HS-5 (cell line): Measurements from ENCODE around the gene MLLT3.
"Not testable (repeated sequence)": the region's sequence is repeated elsewhere in the genome, so short reads cannot be mapped to it uniquely, and the experiment has no call there.

Experiments used
- DNase-seq: peaks from one replicate; pipeline ENCODE4 v3.0.0-alpha.2; 2012; ENCODE audit warnings: low read depth

Gene MLLT3

GRCh38 chr9:20622330-20623020 lies at the start of gene MLLT3:
TSS of gene MLLT3 (minus strand) at chr9:20622499.
- DNase-seq: peak; percentile 84

- no peak for DNase-seq
These were observed 49.3 kb upstream of the MLLT3 start for GRCh38 chr9:20671635-20672034.

- DNase-seq: no peak
These were observed 48.1 kb upstream of the MLLT3 start for GRCh38 chr9:20670395-20670794.

- no peak for DNase-seq
These were observed 42.2 kb upstream of the MLLT3 start for GRCh38 chr9:20664501-20664900.

- DNase-seq: no peak
These were observed 40.8 kb upstream of the MLLT3 start for GRCh38 chr9:20663133-20663532.

- DNase-seq: no peak
These were observed 39.9 kb upstream of the MLLT3 start for GRCh38 chr9:20662156-20662555.

- DNase-seq: no peak
These were observed 37.2 kb upstream of the MLLT3 start for GRCh38 chr9:20659474-20659967.

GRCh38 chr9:20658677-20659473 lies 36.6 kb upstream of the MLLT3 start:
- no peak for DNase-seq

- DNase-seq: not testable (repeated sequence)
These were observed 36.0 kb upstream of the MLLT3 start for GRCh38 chr9:20658246-20658667.

GRCh38 chr9:20651939-20652338 lies 29.6 kb upstream of the MLLT3 start:
- DNase-seq: no peak

GRCh38 chr9:20650750-20651299 lies 28.5 kb upstream of the MLLT3 start:
- no peak for DNase-seq

GRCh38 chr9:20650313-20650712 lies 28.0 kb upstream of the MLLT3 start:
- no peak for DNase-seq

GRCh38 chr9:20649381-20649780 lies 27.1 kb upstream of the MLLT3 start:
- DNase-seq: no peak

GRCh38 chr9:20646656-20647055 lies 24.4 kb upstream of the MLLT3 start:
- no peak for DNase-seq

- DNase-seq: no peak
These were observed 21.4 kb upstream of the MLLT3 start for GRCh38 chr9:20643660-20644059.

- no peak for DNase-seq
These were observed 19.7 kb upstream of the MLLT3 start for GRCh38 chr9:20642045-20642444.

GRCh38 chr9:20640331-20641187 lies 18.3 kb upstream of the MLLT3 start:
- no peak for DNase-seq

GRCh38 chr9:20636888-20637440 lies 14.7 kb upstream of the MLLT3 start:
- DNase-seq: no peak

- DNase-seq: no peak
These were observed 12.6 kb upstream of the MLLT3 start for GRCh38 chr9:20634895-20635294.

GRCh38 chr9:20632705-20633104 lies 10.4 kb upstream of the MLLT3 start:
- DNase-seq: no peak

GRCh38 chr9:20630241-20630943 lies 8.1 kb upstream of the MLLT3 start:
- no peak for DNase-seq
